NCI-H526 (cell line): ENCODE data around the gene GRIK3.

Experiments used
- DNase-seq, 2 experiments: peaks; one replicate each; lab custom pipeline; 2025; lab: John Stamatoyannopoulos, UW

GRIK3 gene

GRCh38 chr1:36764798-36765197, 269.5 kb downstream of the GRIK3 start:
- DNase-seq, result no peak

DNA sequence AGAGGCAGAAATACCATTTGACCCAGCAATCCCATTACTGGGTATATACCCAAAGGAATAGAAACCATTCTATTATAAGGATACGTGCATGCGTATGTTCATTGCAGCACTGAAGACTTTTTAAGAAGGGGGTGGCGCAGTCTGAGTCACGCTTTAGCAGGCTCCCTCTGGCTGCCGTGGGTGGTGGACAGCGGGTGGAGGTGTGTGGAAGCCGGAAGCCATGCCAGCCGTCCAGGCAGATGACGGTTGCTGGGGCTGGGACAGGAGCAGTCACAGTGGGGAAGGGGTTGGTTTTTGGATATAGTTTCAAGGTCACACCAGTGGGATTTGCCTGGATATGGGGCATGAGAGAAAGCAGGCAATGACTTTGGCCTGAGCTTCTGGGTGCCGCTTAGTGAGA, 270.5 kb downstream of the GRIK3 start:
- no peak for DNase-seq

- no peak for DNase-seq
These were observed 272.1 kb downstream of the GRIK3 start for GRCh38 chr1:36762174-36762573.

DNA sequence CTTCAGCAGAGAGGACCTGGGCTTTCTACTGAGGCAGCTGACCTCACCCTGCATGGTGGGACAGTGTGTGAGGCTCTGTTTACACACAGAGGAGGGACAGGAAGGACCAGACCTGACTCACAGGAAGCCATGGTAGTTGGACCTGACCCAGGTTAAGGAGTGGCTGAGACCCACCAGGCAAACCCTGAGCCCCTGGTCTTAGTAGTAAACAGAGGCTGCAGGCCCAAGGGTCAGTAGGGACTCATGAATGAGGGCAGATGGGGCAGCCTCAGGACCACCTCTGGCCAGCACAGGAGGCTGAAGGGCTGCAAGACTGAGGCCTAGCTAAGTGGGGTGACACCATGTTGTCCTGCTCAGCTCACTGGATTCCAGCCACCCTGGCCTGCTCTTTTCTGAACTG, 273.2 kb downstream of the GRIK3 start:
- no peak for DNase-seq

DNA sequence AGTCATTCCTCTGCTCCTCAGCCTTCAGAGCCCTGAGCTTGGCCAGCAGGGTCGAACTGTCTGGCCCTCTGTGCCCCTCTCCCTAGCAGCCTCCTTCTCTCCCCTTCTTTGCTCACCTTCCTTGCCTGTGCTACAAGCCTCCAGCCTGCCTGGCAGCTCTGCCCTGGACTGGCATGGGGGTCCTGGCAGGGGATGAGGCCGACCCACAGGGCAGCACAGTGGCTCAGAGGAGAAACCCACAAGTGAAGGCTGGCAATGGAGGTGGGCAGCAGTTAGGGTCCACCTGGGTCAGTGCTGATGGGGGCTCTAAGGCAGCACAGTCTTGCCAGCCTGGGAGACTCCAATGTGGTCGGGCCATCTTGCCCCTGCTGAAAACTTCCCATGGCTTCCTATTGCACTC, 274.2 kb downstream of the GRIK3 start:
- no peak for DNase-seq

- DNase-seq, result no peak
These were observed 275.0 kb downstream of the GRIK3 start for GRCh38 chr1:36759355-36759754.

- no peak for DNase-seq
These were observed 278.7 kb downstream of the GRIK3 start for GRCh38 chr1:36755303-36756230.

DNA sequence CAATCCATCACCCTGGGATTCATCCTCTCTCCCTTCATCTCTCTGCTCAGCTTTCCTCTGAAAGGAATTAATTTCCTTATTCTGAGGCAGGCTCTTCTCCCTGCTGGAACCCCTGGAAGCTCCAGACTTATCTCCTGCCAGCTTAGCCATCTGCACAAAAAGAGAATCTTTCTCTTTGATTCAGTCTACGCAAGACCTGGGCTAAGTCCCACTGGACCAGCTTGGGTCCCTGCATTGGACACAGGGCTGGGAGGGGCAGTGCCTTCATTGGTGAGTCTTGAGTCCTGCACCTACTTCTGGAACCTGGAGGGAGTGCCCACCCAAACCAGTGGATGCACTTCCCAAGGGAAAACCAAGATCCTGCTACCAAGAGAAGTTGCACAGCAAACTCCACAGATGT, 279.9 kb downstream of the GRIK3 start:
- no peak for DNase-seq

- DNase-seq, result no peak
These were observed 280.9 kb downstream of the GRIK3 start for GRCh38 chr1:36753451-36753850.

- DNase-seq, result no peak
These were observed 281.4 kb downstream of the GRIK3 start for GRCh38 chr1:36752891-36753361.

- DNase-seq, result no peak
These were observed 281.9 kb downstream of the GRIK3 start for GRCh38 chr1:36752431-36752830.

GRCh38 chr1:36751525-36751924, 282.8 kb downstream of the GRIK3 start:
- no peak for DNase-seq

- no peak for DNase-seq
These were observed 285.8 kb downstream of the GRIK3 start for GRCh38 chr1:36748466-36748865.
